Measurements from ENCODE around the gene CLCN7.

DNA sequence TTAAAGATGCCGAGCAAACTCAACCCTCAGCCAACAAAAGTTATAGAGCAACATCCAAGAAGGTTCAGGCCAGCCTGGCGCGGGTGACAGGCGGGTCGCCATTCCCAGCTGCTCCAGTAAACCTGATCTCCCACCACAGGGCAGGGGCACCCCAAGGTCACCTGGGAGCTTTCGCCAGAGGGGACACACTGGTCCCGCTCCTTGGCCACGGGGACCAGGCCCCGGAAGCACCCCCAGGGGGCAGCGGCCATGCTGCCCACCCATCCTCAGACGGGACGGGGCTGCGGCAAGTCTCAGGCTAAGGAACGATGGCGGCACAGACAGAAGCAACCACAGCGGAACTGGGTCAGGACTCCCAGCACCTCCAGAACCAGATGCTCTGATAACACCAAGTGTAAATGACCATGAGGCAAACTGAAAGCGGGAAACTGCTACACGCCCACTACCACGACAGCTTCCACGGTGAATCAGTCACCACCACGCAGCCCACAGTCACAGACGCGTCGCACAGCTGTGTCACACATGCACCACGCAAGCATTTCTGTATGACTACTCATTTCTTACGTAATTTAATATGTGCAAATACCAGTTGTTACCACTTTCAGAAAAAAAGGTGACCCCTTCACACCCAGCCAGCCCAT is 16.4 kb downstream of the CLCN7 start:
- TF ChIP-seq, protein P1, sequence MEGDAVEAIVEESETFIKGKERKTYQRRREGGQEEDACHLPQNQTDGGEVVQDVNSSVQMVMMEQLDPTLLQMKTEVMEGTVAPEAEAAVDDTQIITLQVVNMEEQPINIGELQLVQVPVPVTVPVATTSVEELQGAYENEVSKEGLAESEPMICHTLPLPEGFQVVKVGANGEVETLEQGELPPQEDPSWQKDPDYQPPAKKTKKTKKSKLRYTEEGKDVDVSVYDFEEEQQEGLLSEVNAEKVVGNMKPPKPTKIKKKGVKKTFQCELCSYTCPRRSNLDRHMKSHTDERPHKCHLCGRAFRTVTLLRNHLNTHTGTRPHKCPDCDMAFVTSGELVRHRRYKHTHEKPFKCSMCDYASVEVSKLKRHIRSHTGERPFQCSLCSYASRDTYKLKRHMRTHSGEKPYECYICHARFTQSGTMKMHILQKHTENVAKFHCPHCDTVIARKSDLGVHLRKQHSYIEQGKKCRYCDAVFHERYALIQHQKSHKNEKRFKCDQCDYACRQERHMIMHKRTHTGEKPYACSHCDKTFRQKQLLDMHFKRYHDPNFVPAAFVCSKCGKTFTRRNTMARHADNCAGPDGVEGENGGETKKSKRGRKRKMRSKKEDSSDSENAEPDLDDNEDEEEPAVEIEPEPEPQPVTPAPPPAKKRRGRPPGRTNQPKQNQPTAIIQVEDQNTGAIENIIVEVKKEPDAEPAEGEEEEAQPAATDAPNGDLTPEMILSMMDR (IDR thresholded peaks at IDR 0.05 in 2 of 3, conservative IDR thresholded peaks at IDR 0.05 in 1 of 3; ENCODE audit: borderline replicate concordance in 1 of 3, insufficient read depth in 1 of 3, low read depth in 2 of 3, low read length in 2 of 3) = no peak
- TF ChIP-seq POLR2A (IDR thresholded peaks at IDR 0.05; ENCODE audit: borderline replicate concordance, extremely low read depth, insufficient read depth, insufficient read length) = no peak
- TF ChIP-seq, protein P2, sequence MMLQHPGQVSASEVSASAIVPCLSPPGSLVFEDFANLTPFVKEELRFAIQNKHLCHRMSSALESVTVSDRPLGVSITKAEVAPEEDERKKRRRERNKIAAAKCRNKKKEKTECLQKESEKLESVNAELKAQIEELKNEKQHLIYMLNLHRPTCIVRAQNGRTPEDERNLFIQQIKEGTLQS (IDR thresholded peaks at IDR 0.05) = no peak
- TF ChIP-seq POLR2AphosphoS5 (IDR thresholded peaks at IDR 0.05; ENCODE audit: low read depth, low read length) = no peak
- TF ChIP-seq YY1 (IDR thresholded peaks at IDR 0.05; ENCODE audit: extremely low read depth, insufficient replicate concordance, low read depth, low read length) = no peak
- no peak for TF ChIP-seq CEBPB (IDR thresholded peaks at IDR 0.05; ENCODE audit: low read depth)
- no peak for TF ChIP-seq EZH2 (IDR thresholded peaks at IDR 0.05)
- TF ChIP-seq CBX3 (IDR thresholded peaks at IDR 0.05; ENCODE audit: low read depth) = no peak
- no peak for TF ChIP-seq EZH2phosphoT487 (IDR thresholded peaks at IDR 0.05; ENCODE audit: borderline replicate concordance)
- TF ChIP-seq JUND (IDR thresholded peaks at IDR 0.05) = no peak
- TF ChIP-seq, protein P3, sequence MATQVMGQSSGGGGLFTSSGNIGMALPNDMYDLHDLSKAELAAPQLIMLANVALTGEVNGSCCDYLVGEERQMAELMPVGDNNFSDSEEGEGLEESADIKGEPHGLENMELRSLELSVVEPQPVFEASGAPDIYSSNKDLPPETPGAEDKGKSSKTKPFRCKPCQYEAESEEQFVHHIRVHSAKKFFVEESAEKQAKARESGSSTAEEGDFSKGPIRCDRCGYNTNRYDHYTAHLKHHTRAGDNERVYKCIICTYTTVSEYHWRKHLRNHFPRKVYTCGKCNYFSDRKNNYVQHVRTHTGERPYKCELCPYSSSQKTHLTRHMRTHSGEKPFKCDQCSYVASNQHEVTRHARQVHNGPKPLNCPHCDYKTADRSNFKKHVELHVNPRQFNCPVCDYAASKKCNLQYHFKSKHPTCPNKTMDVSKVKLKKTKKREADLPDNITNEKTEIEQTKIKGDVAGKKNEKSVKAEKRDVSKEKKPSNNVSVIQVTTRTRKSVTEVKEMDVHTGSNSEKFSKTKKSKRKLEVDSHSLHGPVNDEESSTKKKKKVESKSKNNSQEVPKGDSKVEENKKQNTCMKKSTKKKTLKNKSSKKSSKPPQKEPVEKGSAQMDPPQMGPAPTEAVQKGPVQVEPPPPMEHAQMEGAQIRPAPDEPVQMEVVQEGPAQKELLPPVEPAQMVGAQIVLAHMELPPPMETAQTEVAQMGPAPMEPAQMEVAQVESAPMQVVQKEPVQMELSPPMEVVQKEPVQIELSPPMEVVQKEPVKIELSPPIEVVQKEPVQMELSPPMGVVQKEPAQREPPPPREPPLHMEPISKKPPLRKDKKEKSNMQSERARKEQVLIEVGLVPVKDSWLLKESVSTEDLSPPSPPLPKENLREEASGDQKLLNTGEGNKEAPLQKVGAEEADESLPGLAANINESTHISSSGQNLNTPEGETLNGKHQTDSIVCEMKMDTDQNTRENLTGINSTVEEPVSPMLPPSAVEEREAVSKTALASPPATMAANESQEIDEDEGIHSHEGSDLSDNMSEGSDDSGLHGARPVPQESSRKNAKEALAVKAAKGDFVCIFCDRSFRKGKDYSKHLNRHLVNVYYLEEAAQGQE (IDR thresholded peaks at IDR 0.05; ENCODE audit: low read depth) = no peak
- no peak for TF ChIP-seq ZNF274 (IDR thresholded peaks at IDR 0.05; ENCODE audit: low read depth, low read length)
- no peak for TF ChIP-seq SIN3A (IDR thresholded peaks at IDR 0.05; ENCODE audit: low read depth)
